Thyroid gland (tissue), 4 donors: Measurements from ENCODE around the gene UPF3A. TPM values are rescaled to one million over a fixed set of nuclear protein-coding genes. Genes with fewer than 3 reads are reported as not detected.
"Not testable (repeated sequence)": the region's sequence is repeated elsewhere in the genome, so short reads cannot be mapped to it uniquely, and the experiment has no call there.

Source experiments
- DNase-seq, 2 donors: peaks; one replicate each; pipeline ENCODE4 v3.0.0-alpha.2; 2019
- H3K27ac ChIP-seq, 3 donors: fragments of 200-600 bp; sonication (generic); 1 replicate in 2 of 3; 2 replicates in 1 of 3; pipeline ENCODE4 v1.5.1; 2016 to 2019; ENCODE audit warnings: mild to moderate bottlenecking in 1 of 3, moderate library complexity in 1 of 3
- H3K27me3 ChIP-seq: fragments of 200-600 bp; sonication (generic); one replicate; pipeline ENCODE4 v1.5.1; 2019
- H3K36me3 ChIP-seq, 2 donors: fragments of 200-600 bp; sonication (generic); one replicate each; pipeline ENCODE4 v1.5.1; 2016 to 2019
- H3K4me1 ChIP-seq, 2 donors: fragments of 200-600 bp; sonication (generic); one replicate each; pipeline ENCODE4 v1.5.1; 2017 to 2019
- H3K4me3 ChIP-seq, 3 donors: fragments of 200-600 bp; sonication (generic); replicated peaks in 1 of 3; 1 replicate in 2 of 3; 2 replicates in 1 of 3; pipeline ENCODE4 v1.5.1; 2016; ENCODE audit warnings: mild to moderate bottlenecking in 1 of 3
- H3K9me3 ChIP-seq: fragments of 200-600 bp; sonication (generic); one replicate; pipeline ENCODE4 v1.5.1; 2017
- POLR2A ChIP-seq, 2 donors: fragments of 450-650 bp; IDR thresholded peaks; one replicate each; pipeline ENCODE4 v1.6.1; 2017; ENCODE audit warnings: antibody characterized with exemption in 2 of 2, mild to moderate bottlenecking in 2 of 2, moderate library complexity in 1 of 2
- WGBS, 2 donors: methylation state at CpG; one replicate each; pipeline ENCODE4 v1.1.5; 2017; 5-methylcytosine and 5-hydroxymethylcytosine counted together
- intact Hi-C: fragments of 100-400 bp; cut with DNase I; formaldehyde crosslinking; loops from one replicate; pipeline ENCODE4 v1.15.1; 2023
- total RNA-seq, 4 donors: library from RNA; depleted of rRNA; stranded (reverse); fragments of >200 nt; gene quantifications; one replicate each; pipeline ENCODE4 v1.2.3, GENCODE V29; 2016
- TF ChIP-seq, protein P1 (sequence below), 6 experiments: fragments of 200-600 bp in 3 of 6; fragments of 450-650 bp in 3 of 6; sonication (generic) in 3 of 6; IDR thresholded peaks; one replicate each; pipeline ENCODE4 v1.5.1; 2016 to 2019; ENCODE audit warnings: antibody characterized with exemption in 6 of 6, mild to moderate bottlenecking in 2 of 6, inconsistent platforms in 1 of 6, moderate library complexity in 1 of 6

Gene UPF3A
- total RNA-seq, 4 donors from 2014 or later: 58.8 to 81.9 (median 70.1) TPM

DNA sequence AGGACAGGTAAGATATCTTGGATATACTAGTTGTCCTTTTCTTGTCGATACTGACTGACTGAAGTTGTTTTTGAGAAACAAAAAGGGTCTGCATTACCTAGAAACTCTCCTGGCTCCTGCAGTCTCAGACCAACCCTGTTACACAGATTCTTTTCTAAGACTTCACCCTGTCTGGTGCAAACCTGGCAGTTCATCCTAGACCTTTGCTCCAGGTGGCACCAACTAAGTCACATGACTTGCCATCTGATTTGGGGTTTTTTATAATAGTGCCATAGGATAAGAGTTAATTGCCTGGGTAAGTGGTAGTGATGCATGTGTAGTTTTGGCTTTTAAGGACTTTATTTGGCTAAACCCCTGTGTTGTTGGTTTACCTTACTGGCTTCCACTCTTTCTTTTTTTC is 47.2 kb downstream of the UPF3A start:
- Histone ChIP-seq H3K27me3 (no peaks in the 10 kb centered on the region), H3K9me3 (no peaks in the 10 kb centered on the region), H3K4me1 (no peaks in the 10 kb centered on the region), H3K36me3 (peaks cover 14 to 17% of the 10 kb centered on the region in 2 donors), H3K4me3 (no peak overlapping the region), H3K27ac (no peak overlapping the region)
- WGBS, 2 donors: 100% methylated on average over 1 of the region's 1 CpG
- DNase-seq: no peak
- intact Hi-C loops: no loop called here
- TF ChIP-seq, protein P1, sequence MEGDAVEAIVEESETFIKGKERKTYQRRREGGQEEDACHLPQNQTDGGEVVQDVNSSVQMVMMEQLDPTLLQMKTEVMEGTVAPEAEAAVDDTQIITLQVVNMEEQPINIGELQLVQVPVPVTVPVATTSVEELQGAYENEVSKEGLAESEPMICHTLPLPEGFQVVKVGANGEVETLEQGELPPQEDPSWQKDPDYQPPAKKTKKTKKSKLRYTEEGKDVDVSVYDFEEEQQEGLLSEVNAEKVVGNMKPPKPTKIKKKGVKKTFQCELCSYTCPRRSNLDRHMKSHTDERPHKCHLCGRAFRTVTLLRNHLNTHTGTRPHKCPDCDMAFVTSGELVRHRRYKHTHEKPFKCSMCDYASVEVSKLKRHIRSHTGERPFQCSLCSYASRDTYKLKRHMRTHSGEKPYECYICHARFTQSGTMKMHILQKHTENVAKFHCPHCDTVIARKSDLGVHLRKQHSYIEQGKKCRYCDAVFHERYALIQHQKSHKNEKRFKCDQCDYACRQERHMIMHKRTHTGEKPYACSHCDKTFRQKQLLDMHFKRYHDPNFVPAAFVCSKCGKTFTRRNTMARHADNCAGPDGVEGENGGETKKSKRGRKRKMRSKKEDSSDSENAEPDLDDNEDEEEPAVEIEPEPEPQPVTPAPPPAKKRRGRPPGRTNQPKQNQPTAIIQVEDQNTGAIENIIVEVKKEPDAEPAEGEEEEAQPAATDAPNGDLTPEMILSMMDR (IDR thresholded peaks at IDR 0.05): no peak
- no peak for TF ChIP-seq POLR2A (IDR thresholded peaks at IDR 0.05)

DNA sequence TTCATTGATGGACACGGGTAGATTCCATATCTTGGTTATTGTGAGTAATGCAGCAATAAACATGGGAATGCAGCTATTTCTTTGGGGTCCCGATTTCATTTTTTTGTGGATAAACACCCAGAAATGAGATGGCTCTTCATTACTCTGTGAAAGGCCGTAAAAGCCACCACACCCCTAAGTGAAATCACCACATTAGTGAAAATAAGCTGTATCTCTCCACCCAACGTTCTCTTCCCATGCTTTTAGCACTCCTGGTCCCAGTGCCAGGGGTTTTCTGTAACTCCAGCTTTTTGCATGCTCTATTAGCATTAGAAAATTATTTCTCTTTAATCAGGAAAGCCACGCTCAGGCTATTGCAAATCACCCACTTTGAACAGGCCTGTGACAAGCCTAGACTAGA is 48.7 kb downstream of the UPF3A start:
- 88% methylated on average over 5 of the region's 5 CpGs for WGBS, 2 donors
- DNase-seq: no peak
- Histone ChIP-seq H3K27me3 (no peaks in the 10 kb centered on the region), H3K4me3 (no peak overlapping the region), H3K9me3 (no peaks in the 10 kb centered on the region), H3K36me3 (peaks cover 0 to 2% of the 10 kb centered on the region in 2 donors), H3K27ac (no peak overlapping the region), H3K4me1 (no peaks in the 10 kb centered on the region)
- intact Hi-C loops: no loop called here
- TF ChIP-seq, protein P1 (IDR thresholded peaks at IDR 0.05): no peak
- no peak for TF ChIP-seq POLR2A (IDR thresholded peaks at IDR 0.05)

DNA sequence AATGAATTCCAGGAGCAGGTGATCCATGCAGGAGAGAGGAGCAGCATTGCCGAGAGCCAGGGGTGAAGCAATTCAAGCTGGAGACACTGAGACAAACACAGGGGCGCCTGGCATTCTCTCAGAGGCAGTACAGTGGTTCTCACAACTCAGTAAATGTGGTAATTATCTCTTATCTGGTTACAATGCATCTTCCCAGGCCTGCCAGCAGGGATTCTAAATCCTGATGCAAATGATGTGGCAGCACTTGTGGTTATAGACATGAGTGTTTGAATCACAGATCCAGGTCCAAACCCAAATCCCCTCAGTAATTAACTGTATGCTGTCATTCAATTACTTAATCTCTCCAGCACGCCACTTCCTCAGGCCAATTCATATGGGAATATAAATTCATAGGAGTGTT is 52.5 kb downstream of the UPF3A start:
- H3K4me1 ChIP-seq, DNase-seq, H3K4me3 ChIP-seq, H3K9me3 ChIP-seq, H3K36me3 ChIP-seq, intact Hi-C loops, H3K27me3 ChIP-seq, H3K27ac ChIP-seq: not testable (repeated sequence)
- WGBS, 2 donors: 74 to 75% methylated on average over 2 to 3 of the region's 3 CpGs

DNA sequence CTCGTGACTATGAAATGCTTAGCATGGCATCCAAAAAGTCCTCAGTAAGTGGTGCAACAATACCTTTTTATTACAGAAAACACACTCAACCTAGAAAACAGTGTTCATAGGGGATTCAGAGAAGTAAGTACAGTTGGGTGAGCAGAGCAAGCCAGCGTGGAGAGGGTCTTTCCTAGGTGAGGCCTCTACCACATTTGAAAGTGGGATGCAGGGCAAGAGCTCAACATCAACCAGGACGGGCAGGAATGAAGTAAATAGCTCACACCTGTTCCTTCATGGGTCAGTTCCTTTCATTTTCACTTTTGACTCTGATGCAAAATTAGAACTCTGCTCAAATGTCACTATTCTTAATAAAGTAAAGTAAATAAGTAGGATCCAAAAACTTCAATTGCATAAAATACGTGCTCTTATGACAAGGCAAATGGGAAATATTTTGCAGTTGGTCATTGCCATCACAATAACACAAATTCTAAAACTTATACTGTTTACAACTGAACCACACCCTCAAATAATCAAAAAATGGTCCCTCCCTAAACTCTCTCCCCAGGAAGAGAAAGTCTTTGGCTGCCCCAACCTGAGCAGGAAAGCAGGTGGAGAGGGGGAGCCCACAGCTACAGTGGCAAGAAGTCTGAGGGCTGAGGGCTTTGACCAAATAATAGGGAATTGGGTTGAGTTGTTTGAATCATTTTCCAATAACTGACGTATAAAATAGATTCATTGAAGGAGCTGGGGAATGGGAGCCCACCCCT is 53.1 kb downstream of the UPF3A start:
- intact Hi-C loops: no loop called here

DNA sequence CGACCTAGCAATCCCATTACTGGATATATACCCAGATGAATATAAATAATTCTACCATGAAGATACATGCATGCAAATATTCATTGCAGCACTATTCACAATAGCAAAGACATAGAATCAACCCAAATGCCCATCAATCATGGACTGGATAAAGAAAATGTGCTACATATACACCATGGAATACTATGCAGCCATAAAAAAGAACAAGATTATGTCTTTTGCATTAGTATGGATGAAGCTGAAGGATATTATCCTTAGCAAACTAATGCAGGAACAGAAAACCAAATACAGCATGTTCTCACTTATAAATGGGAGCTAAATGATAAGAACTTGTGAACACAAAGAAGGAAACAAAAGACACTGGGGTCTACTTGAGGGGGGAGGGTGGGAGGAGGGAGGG is 55.1 kb downstream of the UPF3A start:
- WGBS, 2 donors: 87 to 90% methylated on average over 1 of the region's 1 CpG
- H3K9me3 ChIP-seq, H3K27me3 ChIP-seq, H3K4me1 ChIP-seq, DNase-seq, intact Hi-C loops, H3K4me3 ChIP-seq, H3K36me3 ChIP-seq, H3K27ac ChIP-seq: not testable (repeated sequence)

More for the DNA sequence above, 53.1 kb downstream of the UPF3A start:
- no peaks in the 10 kb centered on the region for H3K4me1 ChIP-seq
- DNase-seq: no peak
- TF ChIP-seq, protein P1 (IDR thresholded peaks at IDR 0.05): no peak
- TF ChIP-seq POLR2A (IDR thresholded peaks at IDR 0.05): no peak
- no peak overlapping the region for H3K27ac ChIP-seq
- no peaks in the 10 kb centered on the region for H3K27me3 ChIP-seq
- no peaks in the 10 kb centered on the region for H3K36me3 ChIP-seq
- no peak overlapping the region for H3K4me3 ChIP-seq
- 77% methylated on average over 5 of the region's 5 CpGs for whole genome bisulfite sequencing, 2 donors
- H3K9me3 ChIP-seq: no peaks in the 10 kb centered on the region

DNA sequence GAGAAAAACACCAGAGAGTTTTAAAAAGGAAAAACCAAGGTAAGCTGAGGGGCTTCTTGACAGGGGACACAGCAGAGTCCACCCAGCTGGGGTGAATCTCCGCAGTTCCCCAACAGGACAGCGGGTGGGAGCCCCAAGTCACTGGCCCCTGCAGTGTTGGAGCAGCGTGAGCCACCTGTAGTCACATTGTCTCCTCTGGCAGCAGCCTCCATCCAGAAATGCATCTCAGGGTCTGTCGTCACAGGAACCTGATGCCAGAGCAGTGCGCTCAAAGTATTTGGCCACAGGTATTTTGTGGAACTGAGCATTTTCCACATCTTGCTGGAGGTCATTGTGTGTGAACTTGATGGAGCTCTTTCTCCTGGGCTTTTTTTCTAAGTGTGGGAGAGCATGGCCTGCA is 57.6 kb downstream of the UPF3A start:
- no peak for TF ChIP-seq POLR2A (IDR thresholded peaks at IDR 0.05)
- TF ChIP-seq, protein P1 (IDR thresholded peaks at IDR 0.05): no peak
- intact Hi-C loops: no loop called here
- WGBS, 2 donors: 92 to 95% methylated on average over 5 of the region's 5 CpGs
- DNase-seq: no peak
- H3K27ac ChIP-seq: no peak overlapping the region
- H3K9me3 ChIP-seq: no peaks in the 10 kb centered on the region
- no peaks in the 10 kb centered on the region for H3K36me3 ChIP-seq
- H3K27me3 ChIP-seq: no peaks in the 10 kb centered on the region
- H3K4me1 ChIP-seq: no peaks in the 10 kb centered on the region
- no peak overlapping the region for H3K4me3 ChIP-seq
